Activated T-cell treated with anti-CD3 and anti-CD28 coated beads, Interleukin-2, amount 50 U/mL, for 1 hour (primary cell): Measurements from ENCODE around the gene ZMPSTE24.
"Not testable (repeated sequence)": the region's sequence is repeated elsewhere in the genome, so short reads cannot be mapped to it uniquely, and the experiment has no call there.

Experiments
- DNase-seq: peaks from one replicate; pipeline ENCODE4 v3.0.0-alpha.2; 2020

Gene ZMPSTE24

DNA sequence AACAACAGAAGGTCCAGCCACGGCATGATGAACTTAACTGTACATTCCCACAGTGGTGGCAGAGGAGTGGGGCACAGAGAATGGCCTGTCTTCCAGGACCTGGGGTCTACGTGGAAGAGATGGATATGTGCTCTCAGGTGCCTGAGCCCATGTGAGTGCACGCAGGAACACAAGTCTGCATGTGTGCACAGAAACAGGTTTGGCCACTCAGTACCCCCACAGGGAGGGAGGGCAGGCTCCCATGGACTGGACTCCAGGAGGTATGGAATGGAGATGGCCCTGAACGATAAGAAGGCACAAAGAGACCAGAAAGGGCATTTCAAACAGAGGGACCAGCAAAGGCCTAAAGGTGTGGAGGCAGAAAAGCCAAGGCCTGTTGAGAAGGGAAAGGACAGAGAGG lies 48.3 kb downstream of the ZMPSTE24 start:
- no peak for DNase-seq

DNA sequence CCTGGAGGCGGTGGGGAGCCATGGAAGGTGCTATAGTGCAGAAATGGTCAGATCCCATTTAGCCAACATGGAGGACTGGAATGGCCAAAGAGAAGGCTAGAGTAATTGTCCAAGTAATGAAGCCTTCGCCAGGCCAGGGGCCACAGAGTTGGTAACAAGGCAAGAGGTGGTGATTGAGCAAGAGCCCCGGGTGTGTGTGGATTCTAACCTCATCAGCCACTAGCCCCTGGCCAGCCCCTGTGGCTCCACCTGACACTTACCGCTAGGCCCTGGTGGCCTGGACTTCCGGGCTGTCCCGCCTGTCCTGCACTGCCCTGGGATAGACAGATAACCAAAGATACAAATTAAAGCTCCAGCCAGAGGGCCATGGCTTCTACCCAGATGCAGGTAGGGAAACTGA lies 49.1 kb downstream of the ZMPSTE24 start:
- no peak for DNase-seq

DNA sequence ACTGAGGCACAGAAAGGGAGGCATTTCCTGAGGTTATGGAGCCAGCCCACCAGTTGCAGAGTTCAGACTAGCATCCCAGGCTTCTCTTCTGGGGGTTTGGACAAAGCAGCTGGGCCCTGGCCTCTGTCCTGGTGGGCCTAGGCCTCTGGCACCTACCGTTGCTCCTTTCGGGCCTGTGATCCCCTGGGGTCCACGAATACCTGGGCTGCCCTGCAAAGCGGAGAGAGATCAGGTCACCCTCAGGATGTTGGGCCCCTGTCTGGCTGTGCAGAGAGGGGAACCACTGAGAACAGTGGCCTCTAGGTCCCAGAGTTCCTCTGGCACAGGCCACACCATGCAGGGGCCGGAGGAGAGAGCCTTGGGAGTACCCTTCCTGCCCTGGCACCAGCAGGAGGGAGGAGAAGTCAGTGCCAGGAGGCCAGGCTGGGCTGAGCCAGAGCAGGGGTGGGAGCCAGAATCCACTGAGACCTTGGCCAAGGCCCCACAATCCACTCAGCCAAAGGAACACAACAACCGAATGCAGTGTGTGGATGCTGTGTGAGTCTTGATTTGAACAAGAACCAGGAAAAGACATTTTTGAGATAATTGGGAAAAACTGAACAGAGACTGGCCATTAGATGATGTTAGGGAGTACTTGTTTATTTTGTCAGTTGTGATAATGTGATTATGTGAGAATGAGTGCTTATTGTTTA lies 50.1 kb downstream of the ZMPSTE24 start:
- no peak for DNase-seq

DNA sequence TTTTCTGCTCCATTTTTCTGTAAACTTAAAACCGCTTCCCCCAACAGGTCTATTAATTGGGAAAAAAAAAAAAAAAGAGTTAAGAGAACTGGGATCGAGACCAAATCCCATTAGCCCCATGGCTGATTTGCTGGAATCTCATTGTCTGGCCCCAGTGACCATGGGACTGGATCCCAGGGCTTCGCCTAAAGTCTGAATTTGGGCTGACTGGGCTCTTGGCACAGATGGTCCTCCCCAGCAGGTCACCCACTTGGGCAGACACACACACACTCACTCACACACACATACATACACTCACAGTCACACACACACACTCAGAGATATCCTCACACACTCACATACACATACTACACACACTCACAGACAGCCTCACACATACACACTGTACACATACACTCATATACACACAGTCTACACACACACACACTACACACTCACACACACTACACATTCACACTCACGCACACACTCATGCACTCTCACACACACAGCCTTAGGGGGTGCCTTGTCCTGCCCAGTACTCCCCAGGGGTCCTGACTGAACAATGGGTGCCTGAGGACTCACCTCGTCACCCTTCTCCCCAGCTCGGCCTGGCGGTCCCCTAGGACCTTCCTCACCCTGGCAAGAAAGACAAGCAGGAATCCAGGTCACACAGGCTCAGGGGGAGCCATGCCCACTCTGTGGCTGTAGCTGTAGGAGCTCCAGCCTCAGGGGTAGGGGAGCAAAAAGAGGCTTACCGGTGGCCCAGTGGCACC lies 51.5 kb downstream of the ZMPSTE24 start:
- DNase-seq = no peak

DNA sequence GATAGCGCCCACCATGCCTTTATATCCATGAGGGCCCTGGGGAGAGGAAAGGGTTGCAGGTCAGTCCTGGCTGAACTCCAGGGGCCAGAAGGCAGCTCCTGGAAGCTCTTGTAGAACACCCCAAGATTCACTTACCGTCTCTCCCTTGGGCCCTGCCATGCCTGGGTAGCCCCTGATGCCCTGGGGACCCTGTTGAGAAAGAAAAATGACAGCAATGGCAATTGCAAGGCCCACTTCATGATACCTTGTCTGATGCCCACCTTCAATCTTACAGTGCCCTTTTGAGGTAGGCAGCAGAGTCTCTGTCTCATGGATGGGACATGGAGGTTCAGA lies 52.1 kb downstream of the ZMPSTE24 start:
- DNase-seq = no peak

DNA sequence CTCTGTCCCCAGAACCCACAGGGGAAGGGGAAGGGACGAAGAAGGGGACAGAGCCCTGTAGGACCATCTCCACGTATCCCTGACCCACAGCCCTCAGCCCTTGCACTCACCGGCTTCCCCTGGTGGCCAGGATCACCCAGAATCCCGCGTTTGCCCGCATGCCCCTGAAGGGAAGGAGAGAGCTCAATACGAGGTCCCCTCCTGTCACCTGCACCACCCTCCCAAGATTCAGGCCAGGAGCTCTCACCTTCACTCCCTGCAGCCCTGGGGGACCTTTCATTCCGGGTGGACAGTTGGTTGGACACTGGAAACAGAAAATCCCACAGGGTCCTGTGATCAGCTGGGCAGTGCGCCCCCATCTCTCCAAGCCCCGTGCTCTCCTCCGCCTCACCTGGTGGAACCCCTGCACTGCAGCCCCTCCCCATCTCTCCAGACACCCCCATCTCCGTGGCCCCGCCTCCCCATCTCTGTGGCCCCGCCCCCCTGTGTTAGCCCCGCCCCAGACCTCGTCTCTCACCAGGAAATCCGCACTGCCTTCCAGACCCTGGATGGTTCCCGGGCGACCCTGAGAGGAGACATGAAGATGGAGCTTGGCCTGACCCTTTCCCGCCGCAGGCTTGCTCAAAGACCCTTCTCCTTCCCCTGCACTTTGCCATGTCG lies 53.1 kb downstream of the ZMPSTE24 start:
- DNase-seq = no peak

DNA sequence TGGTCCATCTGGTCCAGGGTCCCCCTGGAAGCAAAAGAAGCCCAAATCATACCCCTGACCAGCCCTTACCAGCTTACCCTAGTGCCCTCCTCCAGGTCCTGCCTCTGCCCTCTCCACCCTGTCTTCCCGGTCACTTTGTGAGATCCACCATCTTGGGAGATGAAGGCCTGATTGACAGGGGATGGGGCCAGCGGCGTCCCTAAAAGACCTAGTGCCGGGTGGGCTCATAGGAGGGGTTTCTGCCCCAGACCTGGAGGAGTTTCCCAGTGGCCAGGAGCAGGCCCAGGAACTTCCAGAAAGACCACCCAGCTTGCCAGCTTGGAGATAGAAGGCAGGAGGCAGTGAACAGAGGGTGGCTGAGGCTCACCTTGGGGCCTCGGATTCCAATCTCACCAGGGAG lies 53.7 kb downstream of the ZMPSTE24 start:
- no peak for DNase-seq

DNA sequence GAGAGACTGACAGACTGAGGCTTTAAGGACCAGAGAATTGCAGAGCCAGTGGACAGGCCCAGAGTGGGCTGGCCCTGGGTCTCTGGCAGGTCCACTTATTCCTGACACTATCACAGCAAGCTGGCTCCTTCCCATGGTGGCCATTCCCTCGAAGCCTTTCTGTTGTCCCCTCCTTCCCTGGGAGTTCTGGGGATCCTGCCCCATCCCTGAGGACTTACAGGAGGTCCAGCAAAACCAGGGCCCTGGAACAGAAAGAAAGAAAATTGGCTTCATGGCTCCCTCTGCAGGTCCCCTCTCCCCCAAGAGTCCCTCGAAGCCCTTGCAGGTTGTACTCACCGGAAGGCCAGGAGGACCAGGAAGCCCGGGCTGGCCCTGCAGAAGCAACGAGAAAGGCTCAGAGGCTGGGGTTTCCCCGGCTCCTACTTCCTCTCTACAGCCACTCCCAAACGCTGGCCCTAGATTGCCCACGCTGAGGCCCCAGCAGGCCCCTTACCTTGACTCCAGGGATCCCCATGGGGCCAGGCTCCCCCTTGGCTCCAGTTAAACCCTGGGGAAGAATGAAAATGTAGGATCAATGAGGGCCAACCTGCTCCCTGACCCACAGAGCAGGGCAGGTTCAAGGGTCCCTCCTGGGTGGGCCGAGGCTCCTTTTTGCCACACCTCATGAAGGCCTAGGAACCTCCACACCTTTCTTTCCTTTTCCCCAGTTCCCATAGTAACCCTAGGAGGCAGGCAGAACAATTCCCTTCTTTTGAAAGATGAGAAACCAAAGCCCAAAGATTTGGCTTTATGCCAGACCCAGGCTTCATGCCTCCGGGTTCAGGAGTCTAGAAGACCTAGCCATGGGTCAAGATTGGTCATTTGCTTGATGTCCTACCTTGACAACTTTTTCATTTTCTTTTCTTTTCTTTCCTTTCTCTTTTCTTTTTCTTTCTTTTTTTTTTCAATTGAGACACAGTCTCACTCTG lies 54.5 kb downstream of the ZMPSTE24 start:
- DNase-seq = no peak

DNA sequence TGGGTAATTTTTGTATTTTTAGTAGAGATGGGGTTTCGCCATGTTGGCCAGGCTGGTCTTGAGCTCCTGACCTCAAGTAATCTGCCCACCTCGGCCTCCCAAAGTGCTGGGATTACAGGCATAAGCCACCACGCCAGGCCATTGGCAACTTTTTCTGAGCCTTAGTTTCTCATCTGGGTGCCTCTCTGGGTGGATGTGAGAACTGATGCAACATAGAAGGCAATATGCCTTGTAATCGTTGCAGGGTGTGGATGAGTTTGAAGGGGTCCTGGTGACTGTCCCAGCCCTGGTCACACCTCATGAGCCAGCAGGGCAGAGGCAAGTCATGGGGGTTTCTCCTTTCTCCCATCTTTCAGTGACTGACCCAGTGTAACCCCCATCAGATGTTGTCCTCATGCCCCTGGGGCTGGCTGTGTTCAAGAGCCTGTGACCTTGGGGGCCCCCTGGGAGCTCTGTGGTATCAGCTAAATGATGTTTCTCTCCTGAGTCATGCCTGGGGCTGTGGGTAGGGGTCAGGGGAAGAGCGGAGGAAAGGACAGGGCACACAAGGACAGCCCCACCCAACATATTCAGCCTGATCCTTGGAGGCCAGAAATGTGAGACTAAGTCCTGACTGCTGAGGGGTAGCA lies 55.4 kb downstream of the ZMPSTE24 start:
- no peak for DNase-seq

DNA sequence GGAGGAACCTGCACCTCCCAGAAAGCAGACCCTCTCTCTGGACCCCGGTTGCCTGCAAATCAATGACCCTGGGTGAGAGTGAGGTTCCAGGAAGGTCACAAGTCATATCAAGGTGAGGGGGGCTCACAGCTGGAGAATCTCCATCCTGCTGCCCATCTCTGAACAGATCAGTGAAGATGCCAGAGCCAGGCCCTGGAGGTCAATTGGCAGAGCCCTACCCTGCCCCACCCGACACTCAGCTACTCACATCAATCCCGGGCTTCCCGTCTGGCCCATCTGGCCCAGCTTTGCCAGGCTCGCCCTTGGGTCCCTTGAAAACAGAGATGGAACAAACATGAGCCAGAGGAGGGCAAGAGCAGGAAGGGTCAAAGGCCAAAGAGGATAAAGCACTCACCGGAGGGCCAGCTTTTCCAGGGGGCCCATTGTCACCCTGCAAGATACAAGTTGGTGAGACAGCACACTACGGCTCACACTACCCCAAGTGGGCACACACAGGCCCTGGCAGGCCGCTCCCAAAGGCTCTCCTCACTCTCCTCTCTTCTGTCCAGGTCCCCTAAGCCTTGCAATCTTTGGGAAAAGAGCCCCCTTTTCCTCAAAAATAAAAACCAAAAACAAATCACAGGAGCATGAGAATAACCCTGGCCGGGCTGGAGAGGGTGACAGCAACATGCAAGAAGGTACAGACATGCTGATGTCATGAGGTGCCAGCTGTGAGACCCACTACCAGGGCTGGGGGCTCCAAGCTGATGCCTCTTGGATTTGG lies 56.1 kb downstream of the ZMPSTE24 start:
- no peak for DNase-seq

DNA sequence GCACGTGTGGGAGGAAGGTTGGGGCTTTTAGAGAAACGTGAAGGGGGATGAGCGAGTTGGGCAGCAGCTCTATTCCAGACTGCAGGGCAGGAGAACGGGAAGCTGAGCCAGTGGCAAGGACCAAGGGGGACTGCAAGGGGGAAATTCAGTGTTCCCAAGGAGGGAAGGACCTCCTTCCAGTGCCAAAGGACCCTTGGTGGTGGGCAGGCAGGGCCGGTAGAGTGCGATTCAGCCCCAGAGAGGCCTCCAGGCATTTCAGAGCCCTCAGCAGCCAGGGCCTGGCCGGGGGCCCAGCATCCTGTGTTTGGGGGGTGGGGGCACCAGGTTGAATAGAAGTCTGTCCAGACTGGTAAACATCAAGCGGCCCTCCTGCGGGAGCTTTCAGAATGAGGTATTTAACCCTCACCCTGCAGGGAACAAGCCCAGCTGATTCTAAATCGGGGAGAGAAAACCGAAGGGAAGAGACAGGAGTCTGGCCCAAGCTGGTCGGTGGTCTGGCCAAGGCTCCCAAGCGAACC lies 56.7 kb downstream of the ZMPSTE24 start:
- DNase-seq = no peak

DNA sequence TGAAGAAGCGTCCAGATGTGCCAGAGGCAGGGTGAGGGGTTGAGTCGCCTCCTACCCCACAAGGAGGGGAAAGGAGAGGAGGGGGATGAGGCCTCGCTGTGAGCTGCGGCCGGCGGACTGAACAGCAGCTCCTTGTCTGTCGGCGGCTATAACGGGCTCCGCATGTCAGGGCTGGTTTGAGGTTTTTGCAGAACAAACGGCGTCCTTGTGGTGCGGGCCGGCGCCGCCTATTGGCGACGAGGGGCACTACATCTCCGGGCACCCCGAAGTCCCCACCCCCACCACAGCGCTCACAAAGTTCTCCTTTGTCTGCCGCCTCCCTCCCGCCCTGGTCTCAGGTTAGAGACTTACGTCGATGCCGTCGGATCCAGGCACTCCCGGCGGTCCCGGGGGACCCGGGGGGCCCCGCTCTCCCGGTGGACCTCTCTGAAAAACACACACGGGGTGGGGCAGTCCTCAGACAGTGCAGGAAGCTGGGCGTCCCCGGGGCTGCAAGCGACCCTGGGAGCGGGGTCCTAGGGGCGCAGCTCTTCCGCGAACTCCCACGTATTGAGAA lies 57.3 kb downstream of the ZMPSTE24 start:
- peak; percentile 92 for DNase-seq

DNA sequence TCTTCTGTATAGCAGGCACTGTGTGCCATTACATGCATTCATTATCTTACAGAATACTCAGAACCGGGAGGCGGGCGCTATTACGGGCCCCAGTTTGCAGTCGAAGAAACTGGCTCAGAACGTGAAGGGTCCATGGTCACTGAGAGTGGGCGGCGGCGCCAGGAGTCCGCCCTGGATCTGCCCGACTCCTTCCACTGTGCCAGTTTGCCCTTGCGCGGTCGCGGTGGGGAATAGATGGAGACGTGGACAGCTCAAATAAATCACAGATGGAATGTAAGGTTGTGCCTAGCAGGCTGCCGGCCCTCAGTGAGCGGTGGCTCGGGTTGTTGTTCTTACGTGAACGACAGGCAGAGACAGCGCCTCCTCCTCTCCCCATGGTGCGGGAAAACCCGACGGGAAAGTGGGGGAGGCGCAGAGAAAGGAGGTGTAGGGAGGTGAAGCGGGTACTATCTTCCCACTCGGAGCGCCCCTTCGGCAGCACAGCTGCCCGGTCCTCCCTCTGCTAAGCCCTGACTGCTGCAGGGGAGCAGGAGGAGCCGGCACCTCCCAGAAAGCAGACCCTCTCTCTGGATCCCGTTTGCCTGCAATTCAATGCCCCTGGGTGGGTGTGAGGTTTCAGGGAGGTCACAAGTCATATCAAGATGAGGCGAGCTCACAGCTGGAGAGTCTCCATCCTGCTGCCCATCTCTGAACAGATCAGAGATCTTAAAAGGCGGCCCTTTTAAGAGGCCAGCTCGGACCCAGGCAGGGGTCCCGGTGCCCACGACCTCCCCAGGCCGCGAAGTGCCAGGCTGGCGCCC lies 58.0 kb downstream of the ZMPSTE24 start:
- peak; percentile 54 for DNase-seq

DNA sequence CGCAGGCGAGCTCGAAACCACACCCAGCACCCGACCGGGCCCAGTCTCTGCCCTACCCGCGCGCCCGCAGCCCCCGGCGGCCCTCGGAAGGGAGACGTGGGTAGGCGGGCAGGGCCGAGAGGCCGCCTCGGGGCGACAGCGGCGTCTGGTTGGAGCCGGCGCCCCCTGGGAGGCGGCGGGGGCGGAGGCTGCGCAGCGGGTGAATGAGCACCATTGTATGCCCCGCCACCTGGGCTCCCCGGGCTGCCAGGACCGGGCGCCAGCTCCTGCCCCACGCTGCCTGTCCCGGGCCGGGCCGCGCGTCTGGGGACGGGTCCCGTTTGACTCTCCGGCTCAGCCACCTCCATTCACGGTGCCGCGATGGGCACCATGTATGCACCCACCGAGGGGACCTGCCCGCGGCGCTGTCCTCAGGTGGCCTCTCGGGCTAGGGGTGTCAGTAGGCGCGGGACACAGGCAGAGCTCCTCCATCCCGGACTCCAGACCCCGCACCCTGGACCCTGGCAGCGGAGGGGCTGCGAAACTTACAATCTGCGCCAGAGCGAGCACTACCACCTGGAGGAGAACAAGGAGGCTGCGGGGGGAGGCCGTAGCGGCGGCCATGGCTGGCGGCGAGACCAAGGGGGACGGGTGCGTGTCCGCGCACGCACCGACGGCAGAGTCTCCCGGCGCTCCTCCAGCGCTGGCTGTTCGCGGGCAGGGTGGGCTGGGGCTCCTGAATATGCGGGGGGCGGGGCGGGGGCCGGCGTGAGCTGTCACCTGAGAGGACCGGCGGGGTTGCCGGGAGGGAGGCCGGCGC lies 58.8 kb downstream of the ZMPSTE24 start, which contains the start of gene COL9A2:
COL9A2 (minus strand) TSS at position 692 of the 799 bp plus-strand sequence; CDS start at position 603, 89 bp downstream.
- peak; percentile 75 for DNase-seq

DNA sequence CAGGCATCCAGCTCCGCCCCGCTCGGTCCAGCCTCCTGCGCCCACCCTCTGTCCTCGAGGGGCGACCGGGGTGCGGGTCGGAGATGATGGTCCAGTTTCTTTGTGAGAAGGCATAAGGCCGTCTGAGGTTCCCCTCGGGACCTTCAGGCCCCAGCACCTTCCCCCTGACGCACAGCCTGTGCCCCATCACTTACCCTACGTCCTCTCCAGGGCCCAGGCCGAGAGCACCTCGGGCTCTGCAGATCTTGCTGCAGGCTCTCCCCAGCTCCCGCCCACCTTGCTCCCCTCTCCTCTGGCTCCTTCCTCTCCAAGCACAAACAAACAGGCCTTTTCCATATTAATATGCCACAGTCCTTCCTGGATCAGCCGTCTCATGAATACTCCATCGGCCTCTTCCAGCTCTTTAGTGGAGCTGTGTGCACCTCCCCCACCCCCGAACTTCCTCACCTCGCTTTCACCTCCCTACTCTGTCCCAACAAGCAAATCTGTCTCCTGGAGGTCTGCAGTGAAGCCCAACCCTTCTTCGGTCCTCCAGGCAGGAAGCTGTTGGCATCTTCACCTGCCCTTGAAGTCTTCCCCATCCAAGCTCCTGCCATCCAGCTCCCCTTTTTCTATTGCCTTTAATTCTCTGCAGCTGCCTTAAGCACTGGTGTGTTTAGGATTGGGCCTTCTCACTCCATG lies 59.5 kb downstream of the ZMPSTE24 start:
- no peak for DNase-seq

DNA sequence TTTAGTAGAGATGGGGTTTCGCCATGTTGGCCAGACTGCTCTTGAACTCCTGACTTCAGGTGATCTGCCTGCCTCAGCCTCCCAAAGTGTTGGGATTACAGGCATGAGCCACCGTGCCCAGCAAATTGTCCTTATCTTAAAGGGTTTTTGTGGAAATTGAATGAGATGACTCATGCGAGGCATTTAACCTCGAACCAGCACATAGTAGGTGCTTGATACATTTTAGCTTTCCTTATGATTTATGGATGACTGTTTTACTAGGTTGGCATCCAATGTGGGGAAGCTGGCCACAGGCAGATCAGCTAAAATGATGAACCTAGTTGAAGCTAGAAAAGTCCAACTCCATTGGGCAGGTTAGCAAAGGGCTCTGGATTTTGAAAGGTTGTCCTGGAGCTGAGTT lies 60.4 kb downstream of the ZMPSTE24 start:
- no peak for DNase-seq

DNA sequence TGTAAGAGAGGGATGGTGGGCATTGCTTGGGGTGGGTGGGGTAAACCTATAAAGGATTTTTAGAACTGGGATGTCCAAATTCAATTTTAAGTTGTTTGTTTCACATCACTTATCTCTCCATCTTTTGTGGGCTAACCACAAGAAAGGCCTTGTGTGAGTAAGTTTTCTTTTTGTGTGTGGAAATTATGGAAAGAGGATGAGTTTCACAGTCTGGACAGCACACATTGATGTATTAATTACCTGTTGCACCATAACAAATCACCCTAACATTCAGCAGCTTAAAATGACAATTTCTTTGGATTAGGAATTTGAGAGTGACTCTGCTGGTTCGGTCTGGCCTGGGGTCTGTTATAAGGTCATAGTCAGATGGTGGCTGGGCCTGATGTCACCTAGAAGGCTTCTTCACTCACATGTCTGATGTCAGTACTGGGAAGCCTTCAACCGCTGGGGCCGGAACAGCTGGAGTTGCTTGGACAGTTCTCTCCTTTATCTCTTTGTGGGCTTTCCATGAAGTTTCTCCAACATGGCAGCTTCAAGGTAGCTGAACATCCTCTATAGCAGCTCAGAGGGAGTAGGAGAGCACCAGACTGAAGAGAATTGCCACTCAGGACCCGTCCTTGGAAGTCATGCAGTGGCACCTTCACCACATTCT lies 61.1 kb downstream of the ZMPSTE24 start:
- no peak for DNase-seq

DNA sequence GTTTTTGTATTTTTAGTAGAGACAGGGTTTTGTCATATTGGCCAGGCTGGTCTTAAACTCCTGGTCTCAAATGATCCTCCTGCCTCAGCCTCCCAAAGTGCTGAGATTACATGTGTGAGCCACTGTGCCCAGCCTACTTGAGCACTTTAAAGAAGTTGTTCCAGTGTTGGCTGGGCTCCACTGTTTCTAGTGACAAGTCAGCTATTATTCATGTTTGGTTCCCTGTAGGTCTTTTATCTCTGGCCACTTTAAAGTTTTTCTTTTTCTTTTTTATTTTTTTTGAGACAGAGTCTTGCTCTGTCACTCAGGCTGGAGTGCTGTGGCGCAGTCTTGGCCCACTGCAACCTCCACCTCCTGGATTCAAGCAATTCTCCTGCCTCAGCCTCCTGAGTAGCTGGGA lies 73.4 kb downstream of the ZMPSTE24 start:
- DNase-seq = not testable (repeated sequence)
